Endothelial cell of umbilical vein (primary cell): ENCODE results near the gene ARFGAP3.

Experiments used
- CTCF ChIP-seq, 2 donors: IDR thresholded peaks; 1 replicate in 1 of 2; 2 replicates in 1 of 2; pipeline ENCODE4 v1.5.1; 2011; ENCODE audit warnings: low read length in 2 of 2, mild to moderate bottlenecking in 2 of 2, moderate library complexity in 2 of 2, control low read depth in 1 of 2, inconsistent platforms in 1 of 2, low read depth in 1 of 2; ENCODE audit not compliant: insufficient read depth in 1 of 2; ENCODE audit errors: extremely low read depth in 1 of 2
- POLR2A ChIP-seq: IDR thresholded peaks from 2 replicates; pipeline ENCODE4 v1.6.1; 2012; ENCODE audit warnings: low read depth, mild to moderate bottlenecking, control low read depth, low read length
- POLR2AphosphoS5 ChIP-seq: IDR thresholded peaks from 2 replicates; pipeline ENCODE4 v1.6.1; 2012; ENCODE audit warnings: low read depth, mild to moderate bottlenecking, control low read depth, low read length, moderate library complexity; ENCODE audit not compliant: insufficient read depth

- TF ChIP-seq CTCF (IDR thresholded peaks at IDR 0.05; ENCODE audit: extremely low read depth in 1 of 2, insufficient read depth in 1 of 2, low read depth in 1 of 2, low read length in 2 of 2) (no peak), POLR2AphosphoS5 (no peak), POLR2A (no peak)
Observed at GRCh38 chr22:42873356-42873755, 16.3 kb upstream of the ARFGAP3 start.
